HG03103 (cell line): ENCODE results near the gene PRUNE2.
A peak's percentile ranks its signal among the peaks of the same experiment; 100 is the strongest.

ENCODE experiments used
- ATAC-seq: cut with Tn5 transposase; IDR thresholded peaks from one replicate; pipeline ENCODE4 v1.9.1; 2021; ENCODE audit warnings: low read depth; ENCODE audit not compliant: unreplicated experiment

The PRUNE2 gene

DNA sequence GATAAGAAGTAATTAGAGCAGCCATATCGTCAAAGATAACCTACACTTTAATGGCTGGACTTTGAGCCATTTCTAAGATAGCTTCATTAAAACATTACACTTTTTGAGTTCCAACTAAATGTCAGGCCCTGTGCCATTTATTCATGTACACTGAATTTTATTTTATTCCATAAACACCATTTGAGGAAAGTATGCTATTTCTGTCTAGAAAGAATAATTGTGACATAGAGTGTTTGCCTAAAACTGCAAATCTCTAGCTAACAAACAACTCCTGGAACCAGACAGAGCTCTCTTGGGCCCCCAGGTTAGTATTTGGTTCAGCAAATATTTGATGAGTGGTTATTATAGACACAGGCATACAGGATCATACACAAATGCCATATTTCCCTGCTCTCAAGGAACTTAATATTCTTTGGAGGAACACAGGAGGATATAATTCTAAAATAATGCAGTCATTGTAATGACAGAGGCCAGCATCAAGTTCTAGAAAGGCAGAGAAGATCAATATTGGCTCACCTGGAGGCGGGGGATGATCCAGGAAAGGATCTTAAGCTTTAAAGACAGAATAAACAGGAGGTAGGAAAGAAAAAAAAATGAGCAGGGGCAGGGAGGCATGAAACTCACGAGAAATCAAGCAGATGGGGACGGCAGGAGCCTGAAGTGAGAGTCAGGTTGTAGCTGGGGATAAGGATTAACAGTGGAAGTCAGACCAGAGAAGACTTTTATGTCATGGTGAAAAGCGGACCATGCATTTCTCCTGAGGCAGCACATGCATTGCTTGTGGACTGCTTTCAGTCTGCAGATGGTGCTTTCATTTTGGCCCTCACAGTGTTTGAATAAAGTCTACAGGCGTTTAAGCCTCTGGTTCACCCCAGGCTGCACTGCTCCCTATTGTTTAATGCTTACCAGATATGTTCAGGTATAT lies 319.3 kb downstream of the PRUNE2 start:
- ATAC-seq, result no peak

DNA sequence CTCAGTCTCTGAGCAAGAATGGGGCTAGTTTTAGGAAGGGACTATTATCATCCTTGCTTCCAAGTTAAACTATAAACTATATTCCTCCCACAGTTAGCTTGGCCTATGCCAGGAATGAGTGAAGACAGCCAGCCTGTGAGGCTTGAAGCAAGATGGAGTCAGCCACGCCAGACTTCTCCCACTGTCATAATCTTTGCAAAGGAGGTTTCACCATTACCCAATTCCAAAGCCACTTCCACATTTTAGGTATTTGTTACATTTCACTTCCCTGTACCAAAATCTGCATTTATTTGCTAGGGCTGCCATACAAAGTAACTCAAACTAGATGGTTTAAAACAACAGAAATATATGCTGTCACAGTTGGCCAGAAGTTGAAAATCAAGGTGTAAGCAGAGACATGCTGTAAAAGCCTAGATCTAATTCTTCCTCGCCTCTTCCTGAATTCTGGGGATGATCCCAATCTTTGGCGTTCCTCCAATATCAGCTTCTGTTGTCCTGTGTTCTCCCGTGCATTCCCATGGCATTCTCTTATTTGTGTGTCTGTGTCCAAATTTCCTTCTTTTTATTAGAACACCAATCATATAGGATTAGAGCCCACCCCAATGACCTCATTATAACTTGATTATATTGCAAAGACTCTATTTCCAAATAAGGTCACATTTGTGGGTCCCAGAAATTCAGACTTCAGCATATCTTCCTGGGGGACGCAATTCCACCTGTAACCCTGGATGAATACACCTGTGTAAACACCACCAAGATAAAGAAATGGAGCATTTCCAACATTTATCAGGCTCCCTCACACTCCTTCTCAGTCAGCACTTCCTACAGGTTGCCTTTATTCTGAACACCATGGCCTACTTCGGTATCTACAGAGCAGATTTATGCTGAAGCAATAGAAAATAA lies 320.2 kb downstream of the PRUNE2 start:
- no peak for ATAC-seq

DNA sequence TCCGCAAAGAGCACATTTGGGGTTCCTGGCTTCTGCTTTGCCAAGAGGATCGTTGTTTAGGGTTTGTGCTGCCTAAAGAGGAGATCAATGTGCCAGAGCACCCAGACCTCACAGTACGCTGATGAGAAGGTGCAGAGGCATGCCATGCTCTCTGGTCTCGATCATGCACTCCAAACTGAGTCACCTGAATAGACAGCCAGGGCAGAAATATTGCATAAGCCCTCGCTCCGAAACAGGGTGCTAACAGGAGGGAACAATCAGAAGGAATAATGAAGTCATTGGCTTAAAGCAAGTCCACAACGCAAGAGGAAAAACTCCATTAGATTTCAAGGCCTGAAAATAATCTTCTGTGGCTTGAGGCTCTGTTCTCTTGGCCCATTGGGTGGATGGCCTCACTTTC lies 322.7 kb downstream of the PRUNE2 start:
- no peak for ATAC-seq

DNA sequence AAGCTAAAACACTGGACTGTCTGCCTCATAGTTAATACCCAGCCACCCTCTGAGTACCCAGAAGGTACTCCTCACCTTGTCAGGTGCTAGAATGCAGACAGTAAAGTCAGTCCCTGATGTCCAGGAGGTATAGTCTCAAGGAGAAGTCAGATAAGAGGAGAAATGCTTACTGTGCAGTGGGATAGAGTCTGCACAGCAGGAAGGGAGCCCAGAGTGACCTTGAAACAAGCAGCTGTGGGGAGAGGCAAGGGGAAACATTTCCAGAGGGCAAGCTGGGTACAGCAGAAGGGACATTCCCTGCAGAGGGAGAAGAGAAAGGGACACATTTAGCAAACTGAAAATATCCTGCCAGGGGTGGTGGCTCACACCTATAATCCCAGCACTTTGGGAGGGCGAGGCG lies 324.2 kb downstream of the PRUNE2 start:
- no peak for ATAC-seq

DNA sequence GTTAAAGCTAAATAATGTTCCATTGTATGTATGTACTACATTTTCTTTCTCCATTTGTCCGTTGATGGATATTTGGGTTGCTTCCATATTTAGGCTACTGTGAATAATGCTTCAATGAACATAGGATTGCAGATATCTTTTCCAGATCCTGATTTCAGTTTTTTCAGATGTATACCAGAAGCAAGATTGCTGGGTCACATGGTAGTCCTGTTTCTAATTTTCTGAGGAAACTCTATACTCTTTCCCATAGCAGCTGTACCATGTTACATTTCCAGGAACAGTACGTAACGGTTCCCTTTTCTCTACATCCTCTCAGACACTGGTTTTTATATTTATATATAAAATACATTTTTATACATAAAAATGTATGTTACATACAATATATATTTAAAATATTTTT lies 325.1 kb downstream of the PRUNE2 start:
- no peak for ATAC-seq

DNA sequence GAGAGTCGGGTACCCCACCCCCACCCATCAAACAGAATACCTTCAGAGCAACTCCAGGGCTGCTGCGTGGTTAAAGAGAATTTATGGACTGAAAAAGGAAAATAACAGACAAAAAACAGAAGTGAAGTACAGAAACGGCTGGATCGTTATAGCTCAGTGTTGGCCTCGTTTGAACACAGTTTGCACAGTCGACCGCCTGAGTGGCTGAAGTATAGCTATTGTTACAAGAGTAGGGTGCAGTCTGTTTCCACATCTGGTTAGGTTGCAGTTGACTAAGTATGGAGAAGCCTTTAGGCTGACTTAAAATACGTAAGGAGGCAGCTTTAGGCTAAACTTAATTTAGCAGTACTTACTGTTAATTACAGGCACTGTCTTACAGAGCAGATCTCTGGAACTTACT lies 325.7 kb downstream of the PRUNE2 start:
- no peak for ATAC-seq

DNA sequence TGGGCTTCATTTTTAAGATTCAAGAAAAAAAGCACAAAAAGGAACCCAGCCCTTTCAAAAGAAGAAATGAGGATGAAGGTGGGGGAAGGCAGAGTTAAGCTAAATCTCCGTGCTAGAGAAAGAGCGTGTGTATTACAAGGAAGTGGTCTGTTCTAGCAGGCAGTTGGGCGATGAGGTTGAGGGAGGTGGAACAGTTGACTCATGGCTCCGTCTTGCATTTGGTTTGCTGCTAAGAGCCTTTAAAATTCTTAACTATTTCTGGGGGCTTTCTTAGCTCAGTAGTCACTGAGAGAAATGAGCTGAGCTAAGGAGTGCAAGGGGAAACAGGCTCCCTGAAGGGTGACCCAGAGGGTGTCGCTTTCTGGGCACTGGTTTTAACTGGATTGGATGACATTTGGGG lies 329.6 kb downstream of the PRUNE2 start:
- ATAC-seq, result peak; percentile 62

DNA sequence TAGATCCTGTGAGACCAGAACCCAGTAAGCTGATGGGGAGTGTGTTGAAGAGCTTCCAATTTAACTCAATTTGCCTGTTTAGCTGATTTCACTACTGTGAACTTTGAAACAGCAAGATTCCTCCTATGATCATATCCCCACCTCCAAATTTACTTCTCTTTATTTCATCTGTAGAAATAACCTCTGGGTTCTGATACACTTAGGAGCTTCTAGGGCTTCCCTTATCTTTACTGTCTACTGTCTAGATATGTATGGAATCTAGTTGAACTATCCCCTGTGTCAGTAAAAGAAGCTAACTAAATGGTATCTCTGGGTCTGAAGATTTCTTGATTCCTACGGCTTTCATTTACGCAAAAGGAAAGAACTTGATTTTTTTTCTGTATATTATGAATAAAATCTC lies 330.2 kb downstream of the PRUNE2 start:
- ATAC-seq, result no peak

DNA sequence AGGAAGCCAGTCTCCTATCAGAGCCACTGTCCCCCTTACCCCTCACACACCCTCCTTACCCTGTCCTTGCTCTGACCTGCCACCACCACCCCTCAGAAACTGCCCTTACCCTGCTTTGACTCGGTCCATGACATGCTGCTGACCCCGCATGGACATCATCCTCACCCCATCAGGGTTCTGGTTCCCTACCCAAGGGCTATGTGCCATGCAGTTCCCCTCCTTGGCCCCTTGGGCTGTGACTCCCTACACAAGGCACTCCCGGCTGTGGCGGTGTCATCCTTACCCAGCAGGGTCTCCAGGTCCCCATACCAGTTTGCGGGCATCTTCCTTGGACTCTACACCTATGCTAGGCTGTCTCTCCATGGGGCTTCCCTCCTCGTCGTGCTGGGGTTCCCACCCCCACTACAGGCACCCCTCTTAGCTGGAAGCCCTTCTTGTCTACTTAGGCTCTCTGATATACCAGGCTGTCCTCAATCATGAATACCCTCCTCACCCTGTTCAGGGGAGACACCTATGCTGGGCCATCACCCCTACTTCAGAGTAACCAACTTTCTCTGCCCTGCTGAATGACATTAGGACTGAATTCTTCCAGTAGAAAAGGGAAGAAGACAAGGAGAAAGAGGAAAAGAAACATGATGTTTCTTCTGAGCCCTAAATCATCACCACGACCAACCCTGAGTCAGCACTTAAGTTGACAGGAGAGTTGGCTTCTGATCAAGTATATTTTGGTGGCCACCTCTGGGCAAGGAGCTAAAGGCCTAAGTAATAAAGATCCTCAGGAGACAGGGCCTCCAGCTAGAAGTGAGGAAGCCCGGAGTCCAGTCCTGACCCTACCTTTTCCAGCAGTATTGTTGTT lies 331.8 kb downstream of the PRUNE2 start:
- no peak for ATAC-seq

DNA sequence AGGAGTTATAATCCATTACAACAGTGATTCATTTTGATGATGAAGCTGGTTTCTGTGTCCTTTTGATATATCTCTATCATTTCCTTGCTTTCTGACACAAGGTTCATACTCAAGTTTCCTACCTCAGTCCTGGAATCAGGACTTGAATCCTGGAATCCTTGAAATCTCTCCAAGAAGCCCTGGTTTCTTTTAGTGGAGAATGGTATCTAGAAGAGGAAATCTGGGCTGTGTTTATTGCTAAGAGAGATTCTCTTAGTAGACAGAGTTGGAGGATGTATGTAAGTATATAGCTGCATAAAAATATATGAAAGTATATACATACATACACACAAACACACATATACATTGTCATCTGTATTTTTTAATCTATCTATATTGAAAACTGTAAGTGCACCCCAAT lies 332.5 kb downstream of the PRUNE2 start:
- no peak for ATAC-seq

DNA sequence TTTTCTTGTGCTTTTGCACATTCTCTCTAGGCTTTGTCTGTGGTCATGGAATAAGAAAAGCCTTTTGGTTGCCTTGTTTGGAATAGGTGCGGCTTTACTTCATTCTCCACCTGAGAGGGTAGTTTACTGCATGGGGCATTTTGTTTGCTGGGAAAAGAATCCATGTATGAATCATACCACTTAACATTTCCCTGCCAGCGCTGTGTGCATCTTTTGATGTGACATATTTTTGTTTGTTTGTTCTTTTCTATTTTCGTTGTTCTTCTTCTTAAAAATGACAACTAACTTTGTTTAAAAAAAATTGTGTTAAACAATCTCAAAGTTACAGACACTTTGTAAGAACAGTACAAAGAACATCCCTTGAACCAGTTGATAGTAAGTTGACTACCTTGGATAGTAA lies 333.8 kb downstream of the PRUNE2 start:
- ATAC-seq, result no peak

DNA sequence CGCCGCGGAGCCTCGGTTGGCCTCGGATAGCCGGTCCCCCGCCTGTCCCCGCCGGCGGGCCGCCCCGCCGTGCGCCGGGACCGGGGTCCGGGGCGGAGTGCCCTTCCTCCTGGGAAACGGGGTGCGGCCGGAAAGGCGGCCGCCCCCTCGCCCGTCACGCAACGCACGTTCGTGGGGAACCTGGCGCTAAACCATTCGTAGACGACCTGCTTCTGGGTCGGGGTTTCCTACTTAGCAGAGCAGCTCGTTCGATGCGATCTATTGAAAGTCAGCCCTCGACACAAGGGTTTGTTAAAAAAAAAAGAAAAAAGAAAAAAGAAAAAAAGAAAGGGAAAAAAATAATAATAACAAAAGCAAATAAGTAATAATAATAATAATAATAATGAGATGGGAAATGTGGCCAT lies 334.2 kb downstream of the PRUNE2 start:
- no peak for ATAC-seq

DNA sequence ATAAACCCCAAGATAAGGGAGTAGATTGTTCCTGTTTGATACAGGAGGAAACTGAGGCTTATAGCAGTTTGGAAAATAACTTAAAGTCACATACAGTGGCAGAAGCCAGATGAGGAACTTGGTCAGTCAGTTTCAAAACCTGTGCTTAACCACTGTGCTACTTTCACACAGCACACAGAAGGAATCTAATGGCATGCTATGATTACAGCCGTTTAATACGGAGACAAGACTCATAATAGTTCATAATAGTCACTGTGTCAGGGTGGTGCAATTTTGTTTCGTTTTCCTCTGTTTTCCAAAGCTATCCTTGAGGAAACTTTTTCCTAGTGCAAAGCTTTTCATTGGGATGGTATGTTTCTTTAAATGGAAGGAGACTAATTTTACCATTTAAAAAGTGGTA lies 334.6 kb downstream of the PRUNE2 start:
- ATAC-seq, result peak; percentile 87

DNA sequence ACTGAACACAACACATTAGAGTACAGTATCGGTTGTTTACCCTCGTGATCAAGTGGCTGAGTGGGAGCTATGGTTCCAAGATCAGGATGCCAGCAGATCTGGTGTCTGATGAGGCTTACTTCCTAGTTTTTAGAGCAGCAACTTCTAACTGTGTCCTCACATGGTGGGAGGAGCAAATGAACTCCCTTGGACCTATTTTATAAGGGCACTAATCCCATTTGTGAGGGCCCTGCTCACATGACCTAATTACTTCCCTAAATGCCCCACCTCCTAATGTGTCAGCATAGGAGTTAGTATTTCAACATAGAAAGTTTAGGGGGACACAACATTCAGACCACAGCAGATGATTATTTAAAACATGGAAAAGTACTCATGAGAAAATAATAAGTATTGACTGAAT lies 335.1 kb downstream of the PRUNE2 start:
- ATAC-seq, result no peak

DNA sequence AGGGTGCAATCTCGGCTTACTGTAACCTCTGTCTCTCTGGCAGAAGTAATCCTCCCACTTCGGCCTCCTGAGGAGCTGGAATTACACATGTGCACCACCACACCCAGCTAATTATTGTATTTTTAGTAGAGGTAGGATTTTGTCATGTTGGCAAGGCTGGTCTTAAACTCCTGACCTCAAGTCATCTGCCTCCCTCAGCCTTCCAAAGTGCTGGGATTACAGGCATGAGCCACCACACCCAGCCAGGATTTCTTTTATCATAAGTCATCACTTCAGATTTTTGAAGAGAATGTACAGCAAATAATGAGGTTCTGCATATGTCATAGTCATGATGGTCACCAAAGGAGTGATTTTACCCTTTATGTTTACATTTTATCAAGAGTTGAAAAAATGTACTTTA lies 338.8 kb downstream of the PRUNE2 start:
- no peak for ATAC-seq

DNA sequence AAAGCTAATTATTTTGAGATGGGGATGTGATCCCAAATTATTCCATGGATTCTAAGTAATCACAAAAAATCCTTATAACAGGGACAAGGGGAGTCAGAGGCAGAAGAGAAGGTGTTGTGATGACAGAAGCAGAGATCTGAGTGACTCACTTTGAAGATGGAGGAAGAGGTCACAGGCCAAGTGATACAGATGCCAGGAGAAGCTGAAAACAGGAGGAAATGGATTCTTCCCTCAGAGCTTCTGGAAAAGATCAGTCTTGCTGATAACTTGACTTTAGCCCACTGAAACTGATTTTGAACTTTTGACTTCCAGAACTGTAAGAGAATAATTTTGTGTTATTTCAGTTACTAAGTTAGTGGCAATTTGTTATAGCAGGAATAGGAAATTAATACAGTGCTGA lies 341.6 kb downstream of the PRUNE2 start:
- no peak for ATAC-seq

DNA sequence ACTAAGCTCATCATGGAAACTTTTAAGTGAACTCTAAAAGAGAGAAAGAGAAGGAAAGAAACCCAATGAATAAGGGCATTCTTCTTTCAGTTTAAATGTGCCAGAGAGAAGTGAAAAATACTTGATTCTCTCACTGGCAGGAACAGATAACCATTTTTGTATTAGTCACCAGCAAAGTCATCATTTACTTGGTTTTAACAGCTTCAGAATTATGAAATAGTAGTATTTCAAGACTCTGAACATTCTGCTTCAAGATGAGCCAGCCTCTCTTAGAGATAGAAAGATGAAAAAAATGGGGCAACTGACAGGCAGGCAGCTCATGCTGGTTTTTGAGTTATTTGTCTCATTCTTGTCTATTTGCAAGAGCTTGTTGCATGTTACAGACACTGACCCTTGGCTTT lies 343.4 kb downstream of the PRUNE2 start:
- ATAC-seq, result no peak

DNA sequence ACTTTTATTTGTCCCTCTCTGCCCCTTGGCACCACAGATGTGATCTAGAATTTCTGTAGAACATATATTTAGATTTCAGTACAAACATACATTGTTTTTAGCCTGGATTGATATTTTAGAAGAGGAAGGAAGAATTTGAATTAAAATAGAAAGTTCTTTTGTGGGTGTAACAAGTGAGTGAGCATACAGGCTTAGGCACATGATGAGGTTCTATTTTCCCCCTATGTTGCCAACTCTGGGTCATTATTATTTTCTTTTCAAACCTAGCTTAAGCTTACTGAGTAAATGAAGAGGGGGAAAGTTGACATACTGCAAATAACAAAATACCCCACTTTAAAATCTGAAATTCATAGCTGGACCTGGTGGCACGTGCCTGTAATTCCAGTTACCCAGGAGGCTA lies 344.0 kb downstream of the PRUNE2 start:
- no peak for ATAC-seq
